Activated T-helper 1 cell treated with anti-CD3 and anti-CD28 coated beads, Interleukin-2, amount 50 U/mL, for 16 hours (primary cell): ENCODE data around the gene SMPD3.

ENCODE experiments used
- DNase-seq, 2 donors: peaks; one replicate each; pipeline ENCODE4 v3.0.0-alpha.2; 2020; ENCODE audit warnings: low read depth in 1 of 2, low spot score in 1 of 2

SMPD3 gene

GRCh38 chr16:68436581-68436980 is 11.7 kb downstream of the SMPD3 start:
- no peak for DNase-seq

GRCh38 chr16:68434624-68435210 is 13.6 kb downstream of the SMPD3 start:
- no peak for DNase-seq

- DNase-seq, result no peak
Measured at GRCh38 chr16:68433316-68433715, 15.0 kb downstream of the SMPD3 start.

GRCh38 chr16:68432701-68433100 is 15.6 kb downstream of the SMPD3 start:
- no peak for DNase-seq

GRCh38 chr16:68429076-68429854 is 19.0 kb downstream of the SMPD3 start:
- DNase-seq, result no peak

- DNase-seq, result no peak
Measured at GRCh38 chr16:68427649-68428303, 20.5 kb downstream of the SMPD3 start.

GRCh38 chr16:68426347-68426652 is 22.0 kb downstream of the SMPD3 start:
- DNase-seq, result no peak

- DNase-seq, result no peak
Measured at GRCh38 chr16:68425498-68426346, 22.6 kb downstream of the SMPD3 start.

GRCh38 chr16:68423771-68424170 is 24.5 kb downstream of the SMPD3 start:
- DNase-seq, result no peak

- DNase-seq, result no peak
Measured at GRCh38 chr16:68422396-68422960, 25.8 kb downstream of the SMPD3 start.

GRCh38 chr16:68421076-68421475 is 27.2 kb downstream of the SMPD3 start:
- DNase-seq, result no peak

GRCh38 chr16:68420366-68420942 is 27.9 kb downstream of the SMPD3 start:
- DNase-seq, result no peak

GRCh38 chr16:68417711-68418301 is 30.5 kb downstream of the SMPD3 start:
- DNase-seq, result peak; percentile 55 to 61

- DNase-seq, result no peak
Measured at GRCh38 chr16:68416057-68417046, 32.0 kb downstream of the SMPD3 start.

- no peak for DNase-seq
Measured at GRCh38 chr16:68414581-68414980, 33.7 kb downstream of the SMPD3 start.

GRCh38 chr16:68412061-68412460 is 36.2 kb downstream of the SMPD3 start:
- no peak for DNase-seq

- DNase-seq, result no peak
Measured at GRCh38 chr16:68411086-68411485, 37.2 kb downstream of the SMPD3 start.

- DNase-seq, result no peak
Measured at GRCh38 chr16:68408967-68409366, 39.3 kb downstream of the SMPD3 start.

GRCh38 chr16:68408428-68408827 is 39.9 kb downstream of the SMPD3 start:
- DNase-seq, result no peak
